ENCODE data around the gene PGRMC2.

Gene PGRMC2

GRCh38 chr4:128303405-128303785 lies 15.8 kb upstream of the PGRMC2 start:
- Histone ChIP-seq H3K4me3 (no peak overlapping the region), H3K27ac (no peak overlapping the region)

- H3K27ac ChIP-seq, result no peak overlapping the region
Observed at GRCh38 chr4:128301979-128302378, 14.4 kb upstream of the PGRMC2 start.

DNA sequence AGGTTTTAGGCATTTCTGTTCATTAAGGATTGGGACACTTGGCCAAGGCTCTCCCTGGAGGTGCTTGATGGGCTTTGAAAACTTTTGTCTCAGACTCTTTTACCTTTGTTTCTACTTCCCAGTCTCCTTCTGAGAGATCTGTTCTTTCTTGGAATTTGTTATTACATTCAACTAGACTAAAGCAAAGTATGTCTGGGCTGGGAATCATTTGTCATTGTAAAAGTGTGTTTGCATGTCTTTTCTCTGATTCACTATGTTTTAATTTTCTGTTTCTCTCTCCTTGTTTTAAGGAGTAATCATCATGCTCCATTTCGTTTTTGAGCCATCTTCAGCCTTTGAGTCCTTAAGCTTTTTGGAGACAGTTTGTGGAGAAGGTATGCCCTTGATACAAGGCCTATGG lies 12.2 kb upstream of the PGRMC2 start:
- H3K4me3 ChIP-seq, result no peak overlapping the region
- no peak overlapping the region for H3K27ac ChIP-seq

More at GRCh38 chr4:128301979-128302378, 14.4 kb upstream of the PGRMC2 start:
- H3K4me3 ChIP-seq, result no peak overlapping the region

GRCh38 chr4:128298852-128299251 lies 11.2 kb upstream of the PGRMC2 start:
- H3K27ac ChIP-seq, result no peak overlapping the region

DNA sequence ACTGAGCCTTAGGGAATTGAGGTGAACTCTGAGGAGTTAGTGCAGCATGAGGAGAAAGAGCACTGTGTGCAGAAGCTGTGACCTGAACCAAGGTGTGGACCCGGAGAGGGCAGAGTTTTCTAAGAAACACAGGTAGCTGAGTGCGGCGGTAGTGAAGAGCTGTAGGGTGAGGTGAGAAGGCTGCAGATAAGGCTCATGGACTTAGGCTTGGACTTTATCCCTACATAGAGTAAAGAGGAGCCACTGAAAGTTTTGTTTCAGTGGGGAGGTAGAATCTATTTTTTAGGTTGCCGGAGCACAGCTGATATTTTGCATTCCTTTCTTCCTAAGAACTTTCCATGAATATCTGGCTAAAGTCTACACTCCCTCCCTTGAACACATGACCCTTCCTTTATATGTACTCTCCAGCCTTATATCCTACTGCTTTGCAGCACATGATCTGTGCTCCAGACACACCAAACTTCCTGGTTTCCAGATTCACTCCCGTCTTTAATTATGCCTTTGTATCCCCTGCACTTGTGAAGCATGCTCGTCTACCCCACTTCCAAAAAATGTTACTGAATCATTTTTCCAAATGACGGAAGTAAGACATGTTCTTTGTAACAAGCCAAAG lies 10.6 kb upstream of the PGRMC2 start:
- no peak overlapping the region for H3K27ac ChIP-seq
- no peak overlapping the region for H3K4me3 ChIP-seq

More at GRCh38 chr4:128298852-128299251, 11.2 kb upstream of the PGRMC2 start:
- H3K4me3 ChIP-seq, result no peak overlapping the region

DNA sequence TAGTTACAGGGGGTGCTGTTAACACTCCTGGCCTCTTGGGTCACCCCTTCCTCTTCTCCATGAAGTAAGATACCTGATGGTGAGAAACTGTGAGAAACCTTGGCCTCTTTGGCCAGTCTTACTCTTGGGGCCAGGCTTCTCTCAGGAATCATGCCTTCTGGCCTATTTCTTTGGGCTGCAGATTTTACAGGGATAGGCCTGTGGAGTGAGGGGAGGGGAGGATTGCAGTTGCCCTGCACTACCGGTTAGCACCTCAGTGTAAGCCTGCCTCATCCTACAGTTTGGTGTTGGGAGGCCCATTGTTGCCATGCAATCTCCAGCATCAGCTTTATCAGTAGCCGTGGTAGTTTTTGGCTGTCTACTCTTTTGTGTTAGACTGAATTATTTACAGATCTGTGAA lies 7.6 kb upstream of the PGRMC2 start:
- no peak overlapping the region for H3K4me3 ChIP-seq

DNA sequence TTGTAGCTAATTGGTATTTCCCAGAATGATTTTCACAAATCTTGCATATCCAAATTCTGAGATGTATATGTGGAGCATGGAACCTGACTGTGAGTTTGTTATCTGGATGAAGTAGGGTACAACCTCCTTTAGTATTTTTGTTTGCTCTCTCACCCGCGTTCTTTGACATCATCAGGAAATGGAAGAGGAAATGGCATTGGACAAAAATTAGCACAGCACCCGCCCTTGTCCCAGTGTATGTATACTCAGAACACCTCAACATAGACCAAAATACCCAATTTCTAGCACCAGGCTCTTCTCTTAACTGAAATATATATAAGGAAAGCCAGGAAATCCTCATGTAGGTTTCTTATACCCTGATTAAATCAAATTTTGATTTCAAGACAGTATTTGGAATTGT lies 6.9 kb upstream of the PGRMC2 start:
- H3K27ac ChIP-seq, result no peak overlapping the region
- H3K4me3 ChIP-seq, result no peak overlapping the region

More for the DNA sequence above, 7.6 kb upstream of the PGRMC2 start:
- no peak overlapping the region for H3K27ac ChIP-seq

DNA sequence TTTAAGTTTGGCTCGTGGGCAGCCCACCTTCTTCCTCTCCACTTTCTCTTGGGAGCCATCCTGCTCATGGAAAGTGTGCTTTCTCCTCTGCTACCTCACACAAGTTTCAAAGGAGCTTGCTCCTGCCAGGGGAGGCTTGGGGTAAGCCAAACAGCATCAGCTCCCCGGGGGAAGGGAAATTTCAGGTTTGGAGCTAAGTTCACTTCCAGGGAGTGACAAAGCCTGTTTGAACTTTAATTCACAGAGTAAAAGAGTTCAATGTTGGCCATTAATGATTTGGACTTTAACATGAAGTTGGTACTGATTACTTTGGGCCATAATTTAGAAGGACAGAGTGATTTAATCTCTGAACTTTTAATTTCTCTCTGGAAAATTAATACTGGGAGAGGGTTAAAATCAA lies 4.7 kb upstream of the PGRMC2 start:
- no peak overlapping the region for H3K27ac ChIP-seq
- H3K4me3 ChIP-seq, result no peak overlapping the region

DNA sequence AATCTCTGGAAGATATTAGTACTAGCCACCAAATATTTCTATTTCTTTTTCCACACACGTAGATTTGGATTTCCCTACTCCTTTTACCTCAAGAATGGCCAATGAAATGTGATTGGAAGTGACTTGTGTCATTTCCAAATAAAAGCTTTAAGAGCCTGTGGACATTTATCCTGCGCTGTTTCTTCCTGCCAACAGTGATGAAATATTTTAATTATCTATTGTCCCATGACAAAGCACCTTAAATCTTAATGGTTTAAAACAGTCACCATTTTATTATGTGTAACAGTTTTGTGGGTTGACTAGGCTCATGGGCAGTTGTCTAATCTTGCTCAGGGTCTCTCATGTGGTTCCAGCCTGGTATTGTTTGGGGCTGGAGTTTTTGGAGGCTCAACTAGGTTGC lies 3.5 kb upstream of the PGRMC2 start:
- H3K27ac ChIP-seq, result peak overlapping the region in 1 of 21 experiments; percentile 29

DNA sequence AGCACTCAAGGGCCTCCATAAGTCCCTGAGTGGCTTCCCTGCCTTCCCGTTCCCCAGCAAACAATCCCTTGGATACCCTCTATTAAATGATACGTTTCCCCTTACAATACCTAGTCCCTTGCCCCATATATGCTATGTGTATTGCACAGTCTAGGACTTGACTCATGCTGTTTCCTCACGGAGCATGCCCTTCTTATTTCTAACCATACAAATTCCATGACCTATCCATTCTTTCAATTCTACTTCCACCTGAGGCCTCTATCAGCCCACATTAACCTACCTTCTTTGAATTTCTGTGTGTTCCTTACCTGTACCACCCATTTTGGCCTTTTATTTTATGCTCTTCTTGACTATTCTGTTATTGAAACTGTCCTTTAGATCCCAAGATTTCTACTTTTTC lies 2.9 kb upstream of the PGRMC2 start:
- H3K4me3 ChIP-seq, result no peak overlapping the region
- H3K27ac ChIP-seq, result no peak overlapping the region

More for the DNA sequence above, 3.5 kb upstream of the PGRMC2 start:
- no peak overlapping the region for H3K4me3 ChIP-seq

- H3K4me3 ChIP-seq, result no peak overlapping the region
- H3K27ac ChIP-seq, result peak overlapping the region in 4 of 21 experiments; percentile 92 to 99 (median 98)
Observed at GRCh38 chr4:128289523-128290158, 2.0 kb upstream of the PGRMC2 start.

DNA sequence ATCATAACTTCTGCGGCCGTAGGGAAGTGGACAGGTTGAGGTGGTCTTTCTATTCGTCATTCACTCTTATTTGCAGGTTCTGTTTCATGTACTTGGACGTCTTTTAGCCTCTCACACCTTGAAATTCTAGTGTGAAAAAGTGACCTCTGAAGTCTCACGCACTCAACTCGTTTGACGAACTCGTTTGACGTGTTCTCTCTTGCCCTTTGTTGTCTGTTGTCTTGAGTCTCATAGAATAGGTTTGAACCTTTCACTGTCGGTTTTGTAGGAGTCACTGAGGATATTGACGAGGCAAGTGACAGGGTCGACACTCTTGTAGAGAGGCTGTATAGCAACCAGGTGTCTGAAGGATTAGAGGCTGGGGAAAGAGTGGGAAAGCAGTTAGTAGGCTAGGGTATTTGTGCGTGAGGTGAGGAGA lies 1.1 kb upstream of the PGRMC2 start:
- Histone ChIP-seq H3K27ac (peak overlapping the region; percentile 89 to 99 (median 96)), H3K4me3 (peak overlapping the region; percentile 66 to 95 (median 82))

DNA sequence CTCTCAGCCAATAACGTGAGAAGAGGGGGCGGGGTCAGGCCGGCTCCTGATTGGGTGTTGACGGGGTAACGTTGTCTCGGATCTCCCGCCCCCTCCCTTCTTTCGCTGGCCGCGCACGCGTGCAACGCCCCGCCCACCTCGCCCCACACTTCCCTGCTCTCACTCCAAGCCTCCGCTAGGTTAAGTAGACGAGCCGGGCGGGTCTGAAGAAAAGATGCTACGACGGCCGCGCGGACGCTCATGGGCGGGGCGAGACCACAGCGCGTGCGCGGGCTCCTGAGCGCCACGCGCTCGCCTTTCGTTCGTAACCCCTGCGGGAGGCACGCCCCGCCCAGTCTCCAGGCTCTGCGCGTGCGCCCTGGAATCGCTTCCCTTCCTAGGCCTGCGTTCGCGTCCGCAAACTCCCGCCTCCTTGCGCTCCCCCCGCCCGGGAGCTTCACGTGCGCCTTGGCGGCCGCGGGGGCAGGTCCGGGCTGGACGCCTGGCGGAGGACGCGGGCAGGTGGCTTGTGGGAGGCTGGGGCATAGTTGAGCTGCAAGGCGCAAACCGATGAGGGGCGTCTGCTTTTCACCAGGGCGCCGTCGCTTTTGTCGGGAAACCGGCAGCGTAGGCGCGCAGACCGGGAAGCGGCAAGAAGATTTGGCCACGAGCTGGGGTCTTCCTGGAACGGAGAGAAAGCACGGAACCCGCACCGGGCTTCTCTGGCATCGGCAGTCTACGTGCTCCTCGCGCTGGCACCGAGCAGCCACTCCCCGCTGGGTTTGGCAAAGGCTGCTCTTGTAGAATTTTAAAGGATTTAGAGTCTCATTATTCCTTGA lies 467 bp upstream of the PGRMC2 start:
- Histone ChIP-seq H3K4me3 (peak overlapping the region; percentile 66 to 95 (median 82)), H3K27ac (peak overlapping the region; percentile 89 to 99 (median 96))

GRCh38 chr4:128286474-128287058 lies 1.0 kb downstream of the PGRMC2 start:
- Histone ChIP-seq H3K27ac (peak overlapping the region in 20 of 21 experiments; percentile 65 to 99 (median 94)), H3K4me3 (peak overlapping the region; percentile 66 to 95 (median 82))

DNA sequence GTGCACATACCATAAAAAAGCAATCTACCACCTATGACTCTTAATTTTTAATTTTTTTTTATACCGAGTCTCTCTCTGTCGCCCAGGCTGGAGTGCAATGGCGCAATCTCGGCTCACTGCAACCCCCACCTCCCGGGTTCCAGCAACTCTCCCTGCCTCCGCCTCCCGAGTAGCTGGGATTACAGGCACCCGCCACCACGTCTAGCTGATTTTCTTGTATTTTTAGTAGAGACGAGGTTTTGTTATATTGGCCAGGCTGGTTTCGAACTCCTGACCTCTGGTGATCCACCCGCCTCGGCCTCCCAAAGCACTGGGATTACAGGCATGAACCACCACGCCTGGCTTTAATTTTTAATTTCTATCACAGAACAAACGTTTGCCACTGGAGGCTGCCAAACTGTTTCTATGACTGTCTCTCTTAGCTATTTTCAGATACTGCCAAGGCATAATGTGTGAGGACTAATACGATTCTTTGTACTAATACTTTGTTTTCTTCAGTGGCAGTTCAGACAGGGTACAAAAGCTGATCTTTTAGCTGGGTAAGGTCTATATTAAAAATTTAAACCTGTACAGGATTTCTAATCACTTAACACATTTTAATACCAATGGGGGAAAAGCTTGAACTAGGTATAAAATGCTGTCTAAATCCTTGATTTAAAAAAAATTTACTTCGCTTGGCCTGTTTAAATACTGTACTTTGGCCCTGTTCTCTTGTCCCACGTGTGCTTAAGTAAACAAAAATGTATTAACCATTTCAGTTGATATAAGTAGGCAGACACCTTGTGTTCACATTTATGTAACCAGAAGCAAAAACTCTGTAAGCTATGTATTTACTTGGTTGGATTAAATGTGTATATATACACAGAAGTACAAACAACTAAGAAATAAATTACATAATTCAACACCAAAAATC lies 2.3 kb downstream of the PGRMC2 start:
- H3K27ac ChIP-seq, result peak overlapping the region in 14 of 21 experiments; percentile 8 to 99 (median 94)

GRCh38 chr4:128284317-128284716 lies 3.3 kb downstream of the PGRMC2 start:
- peak overlapping the region in 2 of 21 experiments; percentile 8 to 13 for H3K27ac ChIP-seq
- no peak overlapping the region for H3K4me3 ChIP-seq

More for the DNA sequence above, 2.3 kb downstream of the PGRMC2 start:
- H3K4me3 ChIP-seq, result peak overlapping the region in 5 of 7 experiments; percentile 66 to 95 (median 79)

DNA sequence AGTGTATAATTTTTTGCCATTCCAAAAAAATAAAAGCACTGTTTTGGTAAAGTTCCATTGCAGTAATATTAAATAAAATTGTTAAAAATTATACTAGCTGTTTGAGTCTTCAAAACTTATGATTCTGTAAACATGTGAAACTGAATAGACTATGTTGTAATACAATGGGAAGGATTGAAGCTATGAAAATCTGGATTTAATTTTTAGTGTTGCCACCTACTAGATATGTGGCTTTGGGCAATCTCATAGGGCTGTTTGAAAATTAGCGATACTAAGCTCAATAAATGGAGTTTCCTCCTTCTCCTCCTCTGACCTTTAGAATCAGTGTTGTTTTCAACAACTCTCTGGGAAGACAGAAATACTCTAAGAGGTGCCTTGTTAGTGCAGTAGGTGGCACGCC lies 4.5 kb downstream of the PGRMC2 start:
- H3K27ac ChIP-seq, result no peak overlapping the region
- no peak overlapping the region for H3K4me3 ChIP-seq

- H3K27ac ChIP-seq, result no peak overlapping the region
- no peak overlapping the region for H3K4me3 ChIP-seq
Observed at GRCh38 chr4:128282516-128282915, 5.1 kb downstream of the PGRMC2 start.

GRCh38 chr4:128281354-128281753 lies 6.3 kb downstream of the PGRMC2 start:
- Histone ChIP-seq H3K4me3 (no peak overlapping the region), H3K27ac (no peak overlapping the region)

Measured in skin epidermis (tissue), 12 donors.